Large intestine (tissue), 3 donors: ENCODE data around the gene MINDY2. TPM values are rescaled to one million over a fixed set of nuclear protein-coding genes. Genes with fewer than 3 reads are reported as not detected.
"Not testable (repeated sequence)": the region's sequence is repeated elsewhere in the genome, so short reads cannot be mapped to it uniquely, and the experiment has no call there.

Source experiments
- DNase-seq, 2 donors: peaks; one replicate each; pipeline versions ENCODE4 v3.0.0 to v3.0.0-alpha.2; 2013
- H3K27ac ChIP-seq: one replicate; pipeline ENCODE4 v1.5.1; 2013; ENCODE audit warnings: low read length
- H3K27me3 ChIP-seq: 2 replicates; pipeline ENCODE4 v1.6.1; 2013; ENCODE audit warnings: low read length; ENCODE audit not compliant: control insufficient read depth, insufficient read depth
- H3K36me3 ChIP-seq: 2 replicates; pipeline ENCODE4 v1.6.1; 2013; ENCODE audit warnings: low read length; ENCODE audit not compliant: control insufficient read depth, insufficient read depth
- H3K4me1 ChIP-seq: one replicate; pipeline ENCODE4 v1.6.1; 2013; ENCODE audit warnings: low read length; ENCODE audit not compliant: control insufficient read depth, insufficient read depth
- H3K4me3 ChIP-seq: one replicate; pipeline ENCODE4 v1.5.1; 2013; ENCODE audit warnings: low read length
- H3K9me3 ChIP-seq: one replicate; pipeline ENCODE4 v1.6.1; 2013; ENCODE audit warnings: mild to moderate bottlenecking, low read depth, low read length, moderate library complexity; ENCODE audit not compliant: control insufficient read depth
- WGBS: methylation state at CpG from one replicate; pipeline ENCODE4 v1.1.5; 2013; ENCODE audit warnings: low lambda C conversion rate; ENCODE audit not compliant: insufficient coverage; 5-methylcytosine and 5-hydroxymethylcytosine counted together
- polyA plus RNA-seq: library from polyadenylated mRNA; unstranded; fragments of 120-200 nt; gene quantifications from one replicate; pipeline ENCODE4 v1.2.1, GENCODE V29; 2013

The MINDY2 gene
- polyA plus RNA-seq, 1 donor = 12.3 TPM

DNA sequence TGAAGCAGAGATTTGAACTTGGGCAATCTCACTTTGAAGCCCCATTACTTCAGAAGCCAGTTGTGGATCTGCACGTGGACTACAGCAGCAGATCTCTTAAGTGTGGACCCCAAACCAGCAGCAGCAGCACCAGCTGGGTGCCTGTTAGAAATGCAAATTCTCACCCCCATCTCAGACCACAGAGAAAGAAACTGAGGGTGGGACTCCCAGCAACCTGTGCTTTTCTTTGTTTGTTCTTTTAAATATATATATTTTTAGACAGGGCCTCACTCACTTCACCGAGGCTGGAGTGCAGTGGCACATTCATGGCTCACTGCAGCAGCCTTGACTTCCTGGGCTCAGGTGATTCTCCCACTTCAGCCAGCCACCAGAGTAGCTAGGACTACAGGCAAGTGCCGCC, 109.2 kb downstream of the MINDY2 start:
- H3K36me3 ChIP-seq = peaks cover 74% of the 10 kb centered on the region
- no peak overlapping the region for H3K27ac ChIP-seq
- DNase-seq = no peak
- H3K27me3 ChIP-seq = no peaks in the 10 kb centered on the region
- no peaks in the 10 kb centered on the region for H3K9me3 ChIP-seq
- no CpG with 5 or more reads among the region's 3 CpGs for WGBS
- H3K4me1 ChIP-seq = no peaks in the 10 kb centered on the region
- H3K4me3 ChIP-seq = no peak overlapping the region

DNA sequence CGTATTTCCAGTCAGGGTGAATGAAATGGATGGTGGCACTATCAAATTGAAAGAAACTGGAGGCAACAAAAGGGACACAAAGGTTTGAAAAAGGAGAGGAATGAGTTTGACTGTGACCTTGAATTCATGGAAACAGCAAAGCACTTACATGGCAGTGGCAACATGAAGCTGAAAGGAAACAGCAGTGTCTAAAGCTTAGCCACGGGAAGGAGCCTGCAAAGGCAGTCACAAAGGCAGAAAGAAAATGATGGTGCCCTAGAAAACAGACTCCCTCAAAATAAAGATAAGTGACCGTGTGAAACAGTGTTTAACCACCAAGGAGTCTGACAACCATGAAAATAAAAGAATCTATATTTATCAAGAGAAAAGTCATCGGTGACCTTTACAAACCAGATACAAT, 111.1 kb downstream of the MINDY2 start:
- DNase-seq = no peak
- Histone ChIP-seq H3K4me3 (no peak overlapping the region), H3K36me3 (peaks cover 90% of the 10 kb centered on the region), H3K27me3 (no peaks in the 10 kb centered on the region), H3K27ac (no peak overlapping the region), H3K9me3 (no peaks in the 10 kb centered on the region), H3K4me1 (no peaks in the 10 kb centered on the region)
- WGBS = 71% methylated on average over 2 of the region's 4 CpGs

DNA sequence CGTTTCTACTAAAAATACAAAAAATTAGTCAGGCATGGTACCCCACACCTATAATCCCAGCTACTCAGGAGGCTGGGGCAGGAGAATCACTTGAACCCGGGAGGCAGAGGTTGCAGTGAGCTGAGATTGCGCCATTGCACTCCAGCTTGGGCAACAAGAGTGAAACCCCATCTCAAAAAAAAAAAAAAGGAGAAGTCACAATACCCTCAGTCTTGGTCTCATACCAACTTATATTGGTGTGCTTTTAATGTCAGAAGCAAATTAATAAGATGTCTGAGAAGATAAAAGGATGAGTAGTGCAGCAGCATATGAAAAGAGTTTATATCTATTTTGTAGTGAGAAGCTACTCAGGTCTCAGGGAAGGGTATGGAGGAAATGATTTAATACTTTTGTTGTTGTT, 112.8 kb downstream of the MINDY2 start:
- no CpG with 5 or more reads among the region's 3 CpGs for WGBS

DNA sequence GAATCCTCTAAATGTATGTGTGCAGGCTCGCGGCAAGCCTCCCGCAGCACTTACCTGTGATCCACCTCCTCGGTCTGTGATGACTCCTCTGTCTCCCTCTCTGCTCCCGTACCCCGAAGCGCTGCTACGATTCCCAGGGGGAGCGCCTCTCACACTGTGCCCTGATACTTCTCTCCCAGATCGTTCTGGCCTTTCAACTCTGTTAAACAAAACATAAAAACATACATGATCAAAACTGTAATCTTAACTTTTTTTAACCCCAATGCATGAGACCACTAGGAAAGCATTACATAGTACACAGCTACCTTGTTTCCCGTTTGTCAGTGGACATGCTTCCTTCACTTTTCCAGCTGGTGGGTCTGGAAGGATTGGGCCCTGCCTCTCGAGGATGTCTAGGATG, 115.8 kb downstream of the MINDY2 start:
- Histone ChIP-seq H3K27ac (no peak overlapping the region), H3K4me1 (no peaks in the 10 kb centered on the region), H3K36me3 (peaks cover 82% of the 10 kb centered on the region), H3K27me3 (no peaks in the 10 kb centered on the region), H3K9me3 (no peaks in the 10 kb centered on the region), H3K4me3 (no peak overlapping the region)
- no peak for DNase-seq
- WGBS = 96% methylated on average over 5 of the region's 12 CpGs

More for the DNA sequence above, 112.8 kb downstream of the MINDY2 start:
- not testable (repeated sequence) for H3K9me3 ChIP-seq, DNase-seq, H3K27me3 ChIP-seq, H3K4me3 ChIP-seq, H3K4me1 ChIP-seq, H3K27ac ChIP-seq
- peaks cover 89% of the 10 kb centered on the region for H3K36me3 ChIP-seq

DNA sequence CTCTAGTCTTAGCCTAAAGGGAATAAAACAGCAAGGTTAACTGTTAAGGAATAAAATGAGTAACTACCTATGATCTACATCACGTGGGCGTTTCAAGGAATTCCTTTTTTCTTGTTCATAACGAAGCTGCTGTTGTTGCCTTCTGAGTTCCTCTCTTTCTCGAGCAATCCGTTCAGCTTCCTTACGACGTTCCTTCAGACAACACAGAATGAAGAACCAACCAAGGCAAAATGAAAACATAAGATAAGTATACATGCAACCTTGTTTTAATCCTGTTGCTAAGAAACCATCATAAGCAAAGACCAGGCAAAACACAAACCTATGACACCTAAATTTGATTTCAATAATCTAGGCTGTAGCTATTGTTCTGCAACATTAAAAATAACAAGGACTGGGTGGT, 118.3 kb downstream of the MINDY2 start:
- no peaks in the 10 kb centered on the region for H3K4me1 ChIP-seq
- H3K9me3 ChIP-seq = no peaks in the 10 kb centered on the region
- H3K4me3 ChIP-seq = no peak overlapping the region
- WGBS = 89% methylated on average over 5 of the region's 7 CpGs
- no peak for DNase-seq
- H3K27ac ChIP-seq = no peak overlapping the region
- peaks cover 75% of the 10 kb centered on the region for H3K36me3 ChIP-seq
- H3K27me3 ChIP-seq = no peaks in the 10 kb centered on the region

DNA sequence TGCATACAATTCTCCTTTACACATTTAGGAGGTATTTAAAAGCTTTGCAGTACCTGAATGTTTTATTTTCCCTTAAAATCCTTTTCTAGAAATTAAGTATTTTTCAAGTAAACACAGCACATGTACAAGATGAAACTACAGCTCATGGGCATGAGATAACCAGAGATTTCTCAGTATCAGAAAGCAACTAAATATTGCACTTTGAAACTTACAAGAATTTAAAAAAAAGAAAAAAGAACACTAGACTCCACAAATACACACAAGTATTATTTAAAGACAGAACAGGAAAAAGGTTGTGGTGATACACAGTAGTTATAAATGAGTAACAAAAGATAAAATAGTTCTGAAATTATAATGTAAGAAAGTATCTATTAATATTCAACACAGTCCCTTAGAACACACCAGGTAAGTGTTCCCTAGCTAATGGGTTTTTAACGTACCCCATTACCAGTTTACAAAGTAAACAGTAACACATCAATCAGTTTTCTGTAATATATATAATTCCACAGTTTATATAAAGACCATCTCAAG, 127.1 kb downstream of the MINDY2 start:
- peaks cover 45% of the 10 kb centered on the region for H3K36me3 ChIP-seq
- no peak overlapping the region for H3K4me3 ChIP-seq

DNA sequence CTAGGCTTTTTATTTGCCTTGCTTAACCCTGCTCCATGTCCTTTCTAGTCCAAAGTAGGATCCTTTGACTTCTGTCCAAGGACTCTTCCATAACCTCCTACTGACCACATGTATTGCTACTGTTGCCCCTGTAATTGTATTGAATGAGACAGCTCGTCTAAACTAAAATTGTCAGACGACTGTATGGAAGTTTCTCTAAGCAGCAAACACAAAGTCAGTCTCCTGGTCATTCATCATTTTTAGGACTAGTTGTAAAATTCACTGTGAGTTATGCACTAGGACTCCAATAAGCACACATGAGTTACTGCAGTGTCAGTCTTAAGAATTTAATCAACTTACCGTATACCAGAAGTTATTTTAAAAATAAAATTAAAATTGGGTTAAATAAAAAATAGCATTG, 129.5 kb downstream of the MINDY2 start:
- H3K9me3 ChIP-seq = no peaks in the 10 kb centered on the region
- DNase-seq = no peak
- H3K27ac ChIP-seq = no peak overlapping the region
- H3K4me3 ChIP-seq = no peak overlapping the region
- no CpG with 5 or more reads among the region's 3 CpGs for WGBS
- H3K36me3 ChIP-seq = peaks cover 46% of the 10 kb centered on the region
- H3K4me1 ChIP-seq = no peaks in the 10 kb centered on the region
- no peaks in the 10 kb centered on the region for H3K27me3 ChIP-seq

More for the DNA sequence above, 127.1 kb downstream of the MINDY2 start:
- WGBS = 100% methylated on average over 1 of the region's 1 CpG
- Histone ChIP-seq H3K4me1 (no peaks in the 10 kb centered on the region), H3K27ac (no peak overlapping the region), H3K27me3 (no peaks in the 10 kb centered on the region), H3K9me3 (no peaks in the 10 kb centered on the region)
- no peak for DNase-seq

DNA sequence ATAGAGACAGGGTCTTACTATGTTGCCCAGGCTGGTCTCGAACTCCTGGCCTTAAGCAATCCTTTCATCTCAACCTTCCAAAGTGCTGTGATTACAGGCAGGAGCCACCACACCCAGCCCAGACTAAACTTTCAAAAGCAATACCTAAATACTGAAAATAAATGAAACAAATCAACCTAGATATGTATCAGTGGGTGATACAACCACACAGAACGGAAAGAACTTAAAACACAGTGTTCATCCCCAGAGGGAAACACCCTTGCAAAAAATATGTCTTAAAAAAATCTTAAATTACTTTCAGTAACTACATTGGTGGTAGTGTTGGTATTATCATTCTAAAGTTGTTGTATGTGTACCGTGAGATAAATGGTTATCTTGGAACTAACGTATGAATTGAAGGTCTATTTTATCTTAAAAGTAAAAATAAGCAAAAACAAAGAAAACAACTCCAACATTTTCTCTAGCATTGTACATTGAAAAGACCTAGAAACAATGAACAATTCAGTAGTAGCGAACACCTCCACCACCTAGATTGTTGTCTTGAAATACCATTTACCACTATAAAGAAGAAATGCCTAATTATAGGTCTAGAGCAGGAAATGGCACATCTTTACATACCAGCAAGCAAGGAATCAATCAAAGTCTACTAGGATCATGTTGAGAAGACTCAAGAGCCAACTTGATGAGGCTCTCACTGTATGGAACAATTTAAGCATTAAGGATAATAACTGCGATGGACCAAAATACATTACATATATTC, 137.6 kb downstream of the MINDY2 start:
- H3K36me3 ChIP-seq = peaks cover 40% of the 10 kb centered on the region
- no peak overlapping the region for H3K27ac ChIP-seq
- 100% methylated on average over 2 of the region's 6 CpGs for WGBS
- no peaks in the 10 kb centered on the region for H3K4me1 ChIP-seq
- no peak overlapping the region for H3K4me3 ChIP-seq
- no peaks in the 10 kb centered on the region for H3K27me3 ChIP-seq
- DNase-seq = no peak
- H3K9me3 ChIP-seq = no peaks in the 10 kb centered on the region

DNA sequence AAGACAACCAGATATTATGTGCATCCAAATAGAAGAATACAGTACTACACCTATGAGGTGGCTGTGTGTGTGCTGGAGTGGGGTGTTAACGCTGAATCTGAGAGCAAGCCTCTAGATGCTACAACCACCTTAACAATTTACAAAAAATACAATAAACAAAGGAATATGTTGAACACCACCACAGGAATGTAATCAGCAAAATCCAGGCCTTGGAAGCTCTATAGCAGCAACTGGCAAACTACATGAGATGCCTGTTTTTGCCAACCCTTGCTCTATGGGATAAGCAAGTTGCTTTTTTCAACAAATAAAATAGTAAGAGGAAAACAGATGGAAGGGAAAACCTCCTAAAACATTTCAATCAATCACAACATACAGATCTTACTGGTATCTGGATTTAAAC, 138.5 kb downstream of the MINDY2 start:
- H3K9me3 ChIP-seq = no peaks in the 10 kb centered on the region
- DNase-seq = no peak
- H3K4me1 ChIP-seq = no peaks in the 10 kb centered on the region
- no peak overlapping the region for H3K4me3 ChIP-seq
- H3K27ac ChIP-seq = no peak overlapping the region
- no CpG with 5 or more reads among the region's 1 CpG for WGBS
- H3K36me3 ChIP-seq = peaks cover 36% of the 10 kb centered on the region
- no peaks in the 10 kb centered on the region for H3K27me3 ChIP-seq

DNA sequence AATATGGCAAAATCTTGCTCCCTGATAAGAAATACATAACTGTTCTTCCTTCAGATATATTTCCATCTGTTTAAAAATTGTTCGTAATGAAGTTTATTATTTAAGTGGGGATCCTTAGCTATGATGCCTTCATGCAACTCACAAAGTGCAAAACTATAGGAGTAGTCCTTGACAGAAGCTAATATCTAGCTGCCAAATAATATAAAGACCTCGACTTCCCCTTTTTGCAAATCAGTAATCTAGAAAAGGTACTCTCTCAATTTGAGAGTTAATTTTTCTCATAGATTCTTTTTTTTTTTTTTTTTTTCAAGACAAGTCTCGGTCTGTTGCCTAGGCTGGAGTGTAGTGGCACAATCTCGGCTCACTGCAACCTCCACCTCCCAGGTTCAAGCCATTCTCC, 139.4 kb downstream of the MINDY2 start:
- H3K4me1 ChIP-seq = no peaks in the 10 kb centered on the region
- no peaks in the 10 kb centered on the region for H3K27me3 ChIP-seq
- H3K36me3 ChIP-seq = peaks cover 33% of the 10 kb centered on the region
- DNase-seq = no peak
- no peak overlapping the region for H3K4me3 ChIP-seq
- no peak overlapping the region for H3K27ac ChIP-seq
- whole genome bisulfite sequencing = 100% methylated on average over 1 of the region's 4 CpGs
- no peaks in the 10 kb centered on the region for H3K9me3 ChIP-seq
